ENCODE measurements around the gene KATNB1. TPM values are rescaled to one million over a fixed set of nuclear protein-coding genes. Genes with fewer than 3 reads are reported as not detected.

The KATNB1 gene
- total and polyA plus RNA-seq, 2 experiments from 2014 or later: 31.4 to 65.9 TPM

- TF ChIP-seq ZNF331 (CRISPR knock-in tag; IDR thresholded peaks at IDR 0.05; ENCODE audit: low read depth): no peak
These were observed 63.5 kb downstream of the KATNB1 start (continued) for GRCh38 chr16:57798953-57799599.

DNA sequence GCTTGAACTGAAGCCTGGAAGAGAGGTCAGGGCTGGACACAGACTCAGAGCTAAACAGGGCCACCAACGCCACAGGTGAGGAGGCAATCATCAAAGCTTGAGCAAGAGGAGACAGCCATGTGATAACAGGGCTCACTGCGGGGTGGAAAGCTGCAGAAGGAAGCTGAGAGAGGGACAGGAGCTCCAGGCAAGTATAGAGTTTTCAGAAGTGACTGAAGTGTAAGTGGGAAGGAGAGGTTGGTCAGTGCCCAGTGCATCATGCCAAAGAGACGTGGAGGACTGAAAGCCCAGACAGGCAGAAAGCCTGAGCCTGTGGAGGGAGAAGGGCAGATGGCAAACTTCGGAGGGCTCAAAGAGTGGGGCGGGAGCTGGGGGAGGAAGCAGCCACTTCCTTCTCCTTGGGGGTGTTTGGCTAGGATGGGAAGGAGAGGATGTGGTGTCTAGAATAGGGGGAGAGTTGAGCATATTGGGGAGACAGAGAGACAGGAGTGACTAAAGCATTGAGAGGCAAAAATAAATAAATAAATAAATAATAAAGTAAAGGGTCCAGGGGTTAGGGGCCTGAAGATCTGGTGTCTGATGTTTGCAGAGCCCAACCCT is 64.1 kb downstream of the KATNB1 start:
- H3K4me1 ChIP-seq (ENCODE audit: insufficient read depth): peaks cover 51% of the 10 kb centered on the region
- Mint-ChIP-seq H3K27ac (no peak overlapping the region), H3K9me3 (no peaks in the 10 kb centered on the region; the same call in 2 of the 3 replicates), H3K4me3 (no peak overlapping the region), H3K36me3 (ENCODE audit: low read depth) (no peaks in the 10 kb centered on the region; the same call in 2 of the 3 replicates), H3K27me3 (ENCODE audit: insufficient read depth, low read depth, poor library complexity) (peaks cover 33% of the 10 kb centered on the region), H3K4me1 (peaks cover 60% of the 10 kb centered on the region)
- H3K27ac ChIP-seq (ENCODE audit: low read depth): no peak overlapping the region
- no peak for ATAC-seq
- no peaks in the 10 kb centered on the region for H3K36me3 ChIP-seq (ENCODE audit: insufficient read depth)
- H4K20me1 ChIP-seq (replicated peaks; ENCODE audit: insufficient read depth): no peaks in the 10 kb centered on the region; the same call in 1 of the 2 replicates
- no peak overlapping the region for H2AFZ ChIP-seq
- no peaks in the 10 kb centered on the region for H3K9me2 ChIP-seq (ENCODE audit: insufficient read depth)
- H3K27me3 ChIP-seq (ENCODE audit: insufficient read depth): peaks cover 12% of the 10 kb centered on the region
- no peak for DNase-seq (ENCODE audit: low spot score)
- no peak overlapping the region for H3K4me3 ChIP-seq
- no peaks in the 10 kb centered on the region for H3K79me2 ChIP-seq (replicated peaks; ENCODE audit: insufficient read depth)
- H3F3A ChIP-seq (replicated peaks; ENCODE audit: low read depth): peaks cover 16% of the 10 kb centered on the region; the same call in 1 of the 2 replicates
- H3K4me2 ChIP-seq: no peak overlapping the region
- TF ChIP-seq, protein P1, sequence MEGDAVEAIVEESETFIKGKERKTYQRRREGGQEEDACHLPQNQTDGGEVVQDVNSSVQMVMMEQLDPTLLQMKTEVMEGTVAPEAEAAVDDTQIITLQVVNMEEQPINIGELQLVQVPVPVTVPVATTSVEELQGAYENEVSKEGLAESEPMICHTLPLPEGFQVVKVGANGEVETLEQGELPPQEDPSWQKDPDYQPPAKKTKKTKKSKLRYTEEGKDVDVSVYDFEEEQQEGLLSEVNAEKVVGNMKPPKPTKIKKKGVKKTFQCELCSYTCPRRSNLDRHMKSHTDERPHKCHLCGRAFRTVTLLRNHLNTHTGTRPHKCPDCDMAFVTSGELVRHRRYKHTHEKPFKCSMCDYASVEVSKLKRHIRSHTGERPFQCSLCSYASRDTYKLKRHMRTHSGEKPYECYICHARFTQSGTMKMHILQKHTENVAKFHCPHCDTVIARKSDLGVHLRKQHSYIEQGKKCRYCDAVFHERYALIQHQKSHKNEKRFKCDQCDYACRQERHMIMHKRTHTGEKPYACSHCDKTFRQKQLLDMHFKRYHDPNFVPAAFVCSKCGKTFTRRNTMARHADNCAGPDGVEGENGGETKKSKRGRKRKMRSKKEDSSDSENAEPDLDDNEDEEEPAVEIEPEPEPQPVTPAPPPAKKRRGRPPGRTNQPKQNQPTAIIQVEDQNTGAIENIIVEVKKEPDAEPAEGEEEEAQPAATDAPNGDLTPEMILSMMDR (conservative IDR thresholded peaks at IDR 0.05; ENCODE audit: low read depth in 2 of 2): no peak
- TF ChIP-seq JUNB (IDR thresholded peaks at IDR 0.05; ENCODE audit: unreplicated experiment) (no peak), ZNF114 (CRISPR knock-in tag; IDR thresholded peaks at IDR 0.05) (no peak), EZH2phosphoT487 (IDR thresholded peaks at IDR 0.05; ENCODE audit: unreplicated experiment) (no peak), ZNF331 (CRISPR knock-in tag; IDR thresholded peaks at IDR 0.05; ENCODE audit: low read depth) (no peak), EZH2 (IDR thresholded peaks at IDR 0.05; ENCODE audit: low read depth, unreplicated experiment) (no peak), CREB1 (CRISPR knock-in tag; IDR thresholded peaks at IDR 0.05; ENCODE audit: low read depth) (no peak), POLR2AphosphoS5 (IDR thresholded peaks at IDR 0.05; ENCODE audit: low read depth) (no peak), ZNF462 (CRISPR knock-in tag; IDR thresholded peaks at IDR 0.05) (no peak), REST (IDR thresholded peaks at IDR 0.05; ENCODE audit: unreplicated experiment) (no peak)
- TF ChIP-seq, protein P2, sequence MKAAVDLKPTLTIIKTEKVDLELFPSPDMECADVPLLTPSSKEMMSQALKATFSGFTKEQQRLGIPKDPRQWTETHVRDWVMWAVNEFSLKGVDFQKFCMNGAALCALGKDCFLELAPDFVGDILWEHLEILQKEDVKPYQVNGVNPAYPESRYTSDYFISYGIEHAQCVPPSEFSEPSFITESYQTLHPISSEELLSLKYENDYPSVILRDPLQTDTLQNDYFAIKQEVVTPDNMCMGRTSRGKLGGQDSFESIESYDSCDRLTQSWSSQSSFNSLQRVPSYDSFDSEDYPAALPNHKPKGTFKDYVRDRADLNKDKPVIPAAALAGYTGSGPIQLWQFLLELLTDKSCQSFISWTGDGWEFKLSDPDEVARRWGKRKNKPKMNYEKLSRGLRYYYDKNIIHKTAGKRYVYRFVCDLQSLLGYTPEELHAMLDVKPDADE (IDR thresholded peaks at IDR 0.05): no peak

Measured in GM23338 (cell line).